Body of pancreas (tissue), 4 donors: ENCODE results near the gene SETD1B. TPM values are rescaled to one million over a fixed set of nuclear protein-coding genes. Genes with fewer than 3 reads are reported as not detected.

Experiments
- ATAC-seq: fragments of 150-250 bp; one replicate; pipeline ENCODE4 v1.9.1; 2016
- DNase-seq, 4 donors: peaks; one replicate each; pipeline ENCODE4 v3.0.0-alpha.2; 2019
- H3K27ac ChIP-seq, 4 donors: fragments of 200-600 bp; sonication (generic); 1 replicate in 3 of 4; 2 replicates in 1 of 4; pipeline versions ENCODE4 v1.5.1 to v1.6.1; 2016 to 2019; ENCODE audit warnings: mild to moderate bottlenecking in 1 of 4, mixed read lengths in 1 of 4, moderate library complexity in 1 of 4
- H3K27me3 ChIP-seq, 2 donors: fragments of 200-600 bp; sonication (generic); one replicate each; pipeline ENCODE4 v1.6.0; 2016; ENCODE audit warnings: mild to moderate bottlenecking in 1 of 2
- H3K36me3 ChIP-seq, 2 donors: fragments of 200-600 bp; sonication (generic); replicated peaks in 1 of 2; 2 replicates each; pipeline ENCODE4 v1.5.1; 2016; ENCODE audit warnings: low read depth in 2 of 2; ENCODE audit not compliant: insufficient read depth in 1 of 2
- H3K4me1 ChIP-seq: fragments of 200-600 bp; sonication (generic); one replicate; pipeline ENCODE4 v1.6.0; 2016
- H3K4me3 ChIP-seq, 2 donors: fragments of 200-600 bp; sonication (generic); 1 replicate in 1 of 2; 2 replicates in 1 of 2; pipeline ENCODE4 v1.5.1; 2016 to 2019
- H3K9me3 ChIP-seq, 3 donors: fragments of 200-600 bp; sonication (generic); 1 replicate in 2 of 3; 2 replicates in 1 of 3; pipeline ENCODE4 v1.5.1; 2016
- POLR2A ChIP-seq, 3 donors: fragments of 450-650 bp; IDR thresholded peaks; one replicate each; pipeline ENCODE4 v1.6.1; 2016; ENCODE audit warnings: antibody characterized with exemption in 3 of 3, mild to moderate bottlenecking in 2 of 3
- WGBS, 2 donors: methylation state at CpG; one replicate each; pipeline ENCODE4 v1.1.5; 2017; 5-methylcytosine and 5-hydroxymethylcytosine counted together
- intact Hi-C: fragments of 100-400 bp; cut with DNase I; formaldehyde crosslinking; loops from one replicate; pipeline ENCODE4 v1.15.1; 2023
- total RNA-seq, 2 donors: library from RNA; depleted of rRNA; stranded (reverse); fragments of >200 nt; gene quantifications; one replicate each; pipeline ENCODE4 v1.1.0, GENCODE V29; 2016
- TF ChIP-seq, protein P1 (sequence below), 7 experiments: fragments of 450-650 bp in 4 of 7; fragments of 200-600 bp in 3 of 7; sonication (generic) in 3 of 7; IDR thresholded peaks; one replicate each; pipeline ENCODE4 v1.5.1; 2016 to 2019; ENCODE audit warnings: antibody characterized with exemption in 7 of 7

The SETD1B gene
- total RNA-seq, 2 donors from 2014 or later = 9.1 to 15.8 TPM

DNA sequence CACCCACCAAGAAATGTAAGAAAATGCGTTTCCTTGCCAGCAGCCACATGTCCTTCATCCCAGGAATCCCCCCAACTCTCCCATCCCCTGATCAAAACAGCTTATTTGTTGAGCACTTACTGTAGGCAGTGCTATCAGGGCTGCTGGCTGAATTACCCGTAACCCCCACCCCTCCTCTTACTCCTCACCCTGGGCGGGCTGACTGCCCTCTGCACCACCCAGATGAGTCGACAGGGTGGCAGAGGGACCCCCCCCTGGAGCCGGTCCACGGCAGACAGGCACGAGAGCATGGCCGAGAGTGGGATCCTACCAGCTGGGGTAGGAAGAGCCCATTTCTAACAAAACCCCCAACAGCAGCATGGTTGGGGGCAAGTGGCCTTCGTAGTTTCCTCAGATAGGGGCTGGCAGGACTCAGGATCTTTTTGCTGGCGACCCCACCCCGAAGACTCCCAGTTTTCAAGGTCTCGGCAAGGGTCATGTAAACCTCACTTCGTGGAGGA, 9.2 kb upstream of the SETD1B start:
- DNase-seq (peak; percentile 52 to 56 (median 54)), ATAC-seq (peak; percentile 19)
- 0% methylated on average over 2 to 13 of the region's 13 CpGs for WGBS, 2 donors
- H3K4me3 ChIP-seq = no peak overlapping the region
- peaks cover 78% of the 10 kb centered on the region for H3K4me1 ChIP-seq
- TF ChIP-seq, protein P1, sequence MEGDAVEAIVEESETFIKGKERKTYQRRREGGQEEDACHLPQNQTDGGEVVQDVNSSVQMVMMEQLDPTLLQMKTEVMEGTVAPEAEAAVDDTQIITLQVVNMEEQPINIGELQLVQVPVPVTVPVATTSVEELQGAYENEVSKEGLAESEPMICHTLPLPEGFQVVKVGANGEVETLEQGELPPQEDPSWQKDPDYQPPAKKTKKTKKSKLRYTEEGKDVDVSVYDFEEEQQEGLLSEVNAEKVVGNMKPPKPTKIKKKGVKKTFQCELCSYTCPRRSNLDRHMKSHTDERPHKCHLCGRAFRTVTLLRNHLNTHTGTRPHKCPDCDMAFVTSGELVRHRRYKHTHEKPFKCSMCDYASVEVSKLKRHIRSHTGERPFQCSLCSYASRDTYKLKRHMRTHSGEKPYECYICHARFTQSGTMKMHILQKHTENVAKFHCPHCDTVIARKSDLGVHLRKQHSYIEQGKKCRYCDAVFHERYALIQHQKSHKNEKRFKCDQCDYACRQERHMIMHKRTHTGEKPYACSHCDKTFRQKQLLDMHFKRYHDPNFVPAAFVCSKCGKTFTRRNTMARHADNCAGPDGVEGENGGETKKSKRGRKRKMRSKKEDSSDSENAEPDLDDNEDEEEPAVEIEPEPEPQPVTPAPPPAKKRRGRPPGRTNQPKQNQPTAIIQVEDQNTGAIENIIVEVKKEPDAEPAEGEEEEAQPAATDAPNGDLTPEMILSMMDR (IDR thresholded peaks at IDR 0.05) = no peak
- TF ChIP-seq POLR2A (IDR thresholded peaks at IDR 0.05) = peak in 1 of 3 donors; percentile 21
- no peaks in the 10 kb centered on the region for H3K36me3 ChIP-seq
- peak overlapping the region; percentile 89 to 100 (median 100) for H3K27ac ChIP-seq
- intact Hi-C loops = loop anchor here (10.0 kb wide), 1 partner anchor 90 kb away; the partner anchor contains the start of gene PSMD9
- no peaks in the 10 kb centered on the region for H3K27me3 ChIP-seq
- no peaks in the 10 kb centered on the region for H3K9me3 ChIP-seq

- no peak overlapping the region for H3K4me3 ChIP-seq
- no peaks in the 10 kb centered on the region for H3K9me3 ChIP-seq
- ATAC-seq = peak; percentile 49
- H3K27me3 ChIP-seq = no peaks in the 10 kb centered on the region
- no peak for TF ChIP-seq POLR2A (IDR thresholded peaks at IDR 0.05)
- TF ChIP-seq, protein P1 (IDR thresholded peaks at IDR 0.05) = peak; percentile 94 to 98 (median 97)
- H3K36me3 ChIP-seq = no peaks in the 10 kb centered on the region
- peak overlapping the region; percentile 89 to 100 (median 100) for H3K27ac ChIP-seq
- peaks cover 84% of the 10 kb centered on the region for H3K4me1 ChIP-seq
- peak; percentile 89 to 94 (median 92) for DNase-seq
- intact Hi-C loops = loop anchor here (10.0 kb wide), 1 partner anchor 90 kb away; the partner anchor contains the start of gene PSMD9
- 14 to 18% methylated on average over 13 to 15 of the region's 15 CpGs for WGBS, 2 donors
Observed at GRCh38 chr12:121795034-121795968, 8.5 kb upstream of the SETD1B start.

DNA sequence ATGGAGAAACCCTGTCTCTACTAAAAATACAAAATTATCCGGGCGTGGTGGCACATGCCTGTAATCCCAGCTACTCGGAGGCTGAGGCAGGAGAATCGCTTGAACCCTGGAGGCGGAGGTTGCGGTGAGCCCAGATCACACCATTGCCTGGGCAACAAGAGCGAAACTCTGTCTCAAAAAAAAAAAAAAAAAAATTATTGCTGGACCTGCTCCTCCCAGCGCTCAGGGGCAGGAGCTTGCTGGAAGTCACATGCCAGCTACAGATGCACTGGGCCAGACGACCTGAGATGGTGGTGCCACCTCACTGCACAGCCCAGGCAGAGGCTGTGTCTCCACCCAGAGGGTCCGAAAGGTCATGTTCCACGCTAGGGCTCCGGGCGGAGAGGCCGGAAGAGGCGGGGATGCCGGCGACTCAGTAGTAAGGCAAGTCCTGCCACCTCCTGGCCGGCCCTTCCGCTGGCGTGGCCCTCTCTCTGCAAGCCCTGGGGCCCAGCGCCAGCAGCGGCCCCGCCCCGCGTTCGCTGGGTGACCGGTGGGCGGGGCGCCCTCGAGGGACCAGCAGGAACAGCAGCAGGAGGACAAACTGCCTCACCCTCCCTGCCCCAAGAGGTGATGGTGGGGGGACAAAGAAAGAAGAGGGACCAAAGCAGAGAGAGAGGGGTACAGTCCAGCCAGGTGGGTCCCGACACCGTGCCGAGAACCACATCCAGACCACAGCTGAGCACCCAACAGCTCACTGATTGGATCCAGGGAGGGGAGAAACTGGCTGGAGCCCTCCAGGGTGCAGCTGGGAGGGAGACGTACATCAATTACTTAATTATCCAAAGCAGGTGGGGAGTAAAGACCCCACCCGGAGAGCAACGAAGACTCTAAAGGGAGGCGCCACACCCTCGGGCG, 6.7 kb upstream of the SETD1B start:
- TF ChIP-seq, protein P1 (IDR thresholded peaks at IDR 0.05) = peak; percentile 13 to 76 (median 54)
- peak; percentile 76 to 83 (median 82) for TF ChIP-seq POLR2A (IDR thresholded peaks at IDR 0.05)
- H3K9me3 ChIP-seq = no peaks in the 10 kb centered on the region
- peaks cover 86% of the 10 kb centered on the region for H3K4me1 ChIP-seq
- peak; percentile 97 to 100 (median 99) for DNase-seq
- intact Hi-C loops = loop anchor here (10.0 kb wide), 1 partner anchor 88 kb away; the partner anchor contains the start of gene PSMD9
- WGBS, 2 donors = 13% methylated on average over 27 to 39 of the region's 39 CpGs
- no peaks in the 10 kb centered on the region for H3K27me3 ChIP-seq
- no peaks in the 10 kb centered on the region for H3K36me3 ChIP-seq
- peak; percentile 64 for ATAC-seq
- H3K27ac ChIP-seq = peak overlapping the region; percentile 96 to 100 (median 100)
- H3K4me3 ChIP-seq = no peak overlapping the region

DNA sequence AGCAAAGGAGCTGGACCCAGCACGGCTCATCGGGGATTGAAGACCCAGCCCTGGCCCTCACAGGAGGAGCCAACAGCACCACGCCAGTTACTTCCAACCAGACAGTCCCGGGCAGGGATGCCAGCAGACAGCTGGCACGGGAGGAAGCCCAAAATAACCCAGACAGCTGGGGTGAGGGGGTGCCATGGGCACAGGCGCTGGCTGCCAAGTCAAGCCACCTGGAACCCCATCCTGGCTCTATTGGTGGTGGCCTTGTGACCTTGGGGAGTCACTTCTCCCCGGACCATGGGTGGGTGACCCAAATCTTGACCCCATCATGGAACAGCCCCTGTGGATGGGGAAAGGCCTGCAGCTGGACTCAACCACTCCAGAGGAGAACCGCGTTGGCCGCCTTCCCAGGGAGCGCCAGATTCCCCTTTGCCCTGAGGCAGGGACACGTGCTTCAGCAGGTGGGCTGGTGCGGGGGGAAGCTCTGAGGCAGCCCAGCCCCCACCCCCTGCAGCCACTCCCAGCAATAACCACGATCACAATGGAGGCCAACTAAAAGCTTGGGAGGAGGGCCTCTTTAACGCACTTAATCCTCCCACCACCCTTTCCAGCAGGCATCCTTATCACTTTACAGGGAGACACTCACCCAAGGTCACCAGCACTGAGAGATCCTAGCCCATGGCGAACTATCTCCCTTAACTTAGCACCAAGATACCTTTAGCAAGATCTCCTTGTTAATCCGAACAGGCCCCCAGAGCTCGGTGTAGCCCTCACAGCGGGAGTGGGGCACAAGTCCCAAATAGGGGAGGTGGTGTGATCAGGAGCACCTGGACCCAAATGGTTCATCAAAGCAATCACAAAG, 5.6 kb upstream of the SETD1B start:
- no peak for ATAC-seq

More for the DNA sequence above, 5.6 kb upstream of the SETD1B start:
- intact Hi-C loops = loop anchor here (10.0 kb wide), 1 partner anchor 87 kb away; the partner anchor contains the start of gene PSMD9
- Histone ChIP-seq H3K4me3 (no peak overlapping the region), H3K4me1 (peaks cover 76% of the 10 kb centered on the region), H3K36me3 (no peaks in the 10 kb centered on the region), H3K27ac (peak overlapping the region; percentile 96 to 100 (median 100)), H3K9me3 (no peaks in the 10 kb centered on the region), H3K27me3 (no peaks in the 10 kb centered on the region)
- DNase-seq = peak; percentile 68 to 83 (median 72)
- no peak for TF ChIP-seq POLR2A (IDR thresholded peaks at IDR 0.05)
- TF ChIP-seq, protein P1 (IDR thresholded peaks at IDR 0.05) = no peak
- WGBS, 2 donors = 0 to 18% methylated on average over 2 to 19 of the region's 19 CpGs
